KMS-11 (cell line): ENCODE measurements around the gene AUTS2.

Experiments used
- H2AFZ ChIP-seq: fragments of 200-600 bp; sonication (generic); 2 replicates; pipeline ENCODE4 v1.6.1; 2016; ENCODE audit warnings: antibody characterized with exemption, mixed run types, low read depth
- H3K27ac ChIP-seq: fragments of 200-600 bp; sonication (generic); 2 replicates; pipeline ENCODE4 v1.6.1; 2016; ENCODE audit warnings: mild to moderate bottlenecking, mixed run types
- H3K27me3 ChIP-seq: fragments of 200-600 bp; sonication (generic); 2 replicates; pipeline ENCODE4 v1.6.1; 2017; ENCODE audit warnings: mild to moderate bottlenecking, low read depth, mixed run types, moderate library complexity; ENCODE audit not compliant: insufficient read depth
- H3K36me3 ChIP-seq: fragments of 200-600 bp; sonication (generic); 2 replicates; pipeline ENCODE4 v1.6.1; 2017; ENCODE audit warnings: mild to moderate bottlenecking, mixed run types; ENCODE audit not compliant: insufficient read depth
- H3K4me1 ChIP-seq: fragments of 200-600 bp; sonication (generic); 2 replicates; pipeline ENCODE4 v1.6.1; 2016; ENCODE audit warnings: mild to moderate bottlenecking, low read depth, mixed run types; ENCODE audit not compliant: poor library complexity, severe bottlenecking
- H3K4me2 ChIP-seq: fragments of 200-600 bp; sonication (generic); 2 replicates; pipeline ENCODE4 v1.7.0; 2016; ENCODE audit warnings: mild to moderate bottlenecking, mixed run types
- H3K4me3 ChIP-seq: fragments of 200-600 bp; sonication (generic); IDR thresholded peaks from 2 replicates; pipeline ENCODE4 v1.6.1; 2017; ENCODE audit warnings: low read depth, low read length, mixed read lengths; ENCODE audit not compliant: insufficient read depth
- H3K79me2 ChIP-seq: fragments of 200-600 bp; sonication (generic); 2 replicates; pipeline ENCODE4 v1.6.1; 2016; ENCODE audit warnings: low read depth, mixed run types; ENCODE audit not compliant: insufficient read depth
- H3K9ac ChIP-seq: fragments of 200-600 bp; sonication (generic); 2 replicates; pipeline ENCODE4 v1.6.1; 2016; ENCODE audit warnings: mild to moderate bottlenecking, mixed run types
- H4K20me1 ChIP-seq: fragments of 200-600 bp; sonication (generic); 2 replicates; pipeline ENCODE4 v1.6.1; 2016; ENCODE audit warnings: mild to moderate bottlenecking, mixed run types; ENCODE audit not compliant: insufficient read depth
- TF ChIP-seq, protein P1 (sequence below): fragments of 200-600 bp; sonication (generic); conservative IDR thresholded peaks from 2 replicates; pipeline ENCODE4 v1.6.1; 2017; ENCODE audit warnings: low read depth, mild to moderate bottlenecking, antibody characterized with exemption, low read length, moderate library complexity, mixed read lengths

Gene AUTS2

DNA sequence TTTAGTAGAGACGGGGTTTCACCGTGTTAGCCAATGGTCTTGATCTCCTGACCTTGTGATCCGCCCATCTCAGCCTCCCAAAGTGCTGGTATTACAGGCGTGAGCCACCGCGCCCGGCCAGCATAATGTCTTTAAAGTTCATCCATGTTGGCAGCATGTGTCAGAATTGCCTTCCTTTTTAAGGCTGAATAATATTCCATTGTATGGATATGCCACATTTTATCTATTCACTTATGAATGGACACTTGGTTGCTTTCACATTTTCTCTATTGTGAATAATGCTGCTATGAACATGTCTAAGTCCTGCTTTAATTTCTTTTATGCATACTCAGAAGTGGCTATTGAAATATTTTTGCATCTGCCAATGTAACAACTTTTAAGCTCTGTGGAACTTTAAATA is 779.7 kb downstream of the AUTS2 start:
- Histone ChIP-seq H3K79me2 (no peaks in the 10 kb centered on the region), H3K27me3 (no peaks in the 10 kb centered on the region), H3K36me3 (no peaks in the 10 kb centered on the region), H3K9ac (no peak overlapping the region), H2AFZ (no peak overlapping the region), H3K4me3 (no peak overlapping the region), H3K27ac (no peak overlapping the region), H3K4me2 (no peak overlapping the region), H3K4me1 (no peaks in the 10 kb centered on the region), H4K20me1 (no peaks in the 10 kb centered on the region)
- TF ChIP-seq, protein P1, sequence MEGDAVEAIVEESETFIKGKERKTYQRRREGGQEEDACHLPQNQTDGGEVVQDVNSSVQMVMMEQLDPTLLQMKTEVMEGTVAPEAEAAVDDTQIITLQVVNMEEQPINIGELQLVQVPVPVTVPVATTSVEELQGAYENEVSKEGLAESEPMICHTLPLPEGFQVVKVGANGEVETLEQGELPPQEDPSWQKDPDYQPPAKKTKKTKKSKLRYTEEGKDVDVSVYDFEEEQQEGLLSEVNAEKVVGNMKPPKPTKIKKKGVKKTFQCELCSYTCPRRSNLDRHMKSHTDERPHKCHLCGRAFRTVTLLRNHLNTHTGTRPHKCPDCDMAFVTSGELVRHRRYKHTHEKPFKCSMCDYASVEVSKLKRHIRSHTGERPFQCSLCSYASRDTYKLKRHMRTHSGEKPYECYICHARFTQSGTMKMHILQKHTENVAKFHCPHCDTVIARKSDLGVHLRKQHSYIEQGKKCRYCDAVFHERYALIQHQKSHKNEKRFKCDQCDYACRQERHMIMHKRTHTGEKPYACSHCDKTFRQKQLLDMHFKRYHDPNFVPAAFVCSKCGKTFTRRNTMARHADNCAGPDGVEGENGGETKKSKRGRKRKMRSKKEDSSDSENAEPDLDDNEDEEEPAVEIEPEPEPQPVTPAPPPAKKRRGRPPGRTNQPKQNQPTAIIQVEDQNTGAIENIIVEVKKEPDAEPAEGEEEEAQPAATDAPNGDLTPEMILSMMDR: no peak

DNA sequence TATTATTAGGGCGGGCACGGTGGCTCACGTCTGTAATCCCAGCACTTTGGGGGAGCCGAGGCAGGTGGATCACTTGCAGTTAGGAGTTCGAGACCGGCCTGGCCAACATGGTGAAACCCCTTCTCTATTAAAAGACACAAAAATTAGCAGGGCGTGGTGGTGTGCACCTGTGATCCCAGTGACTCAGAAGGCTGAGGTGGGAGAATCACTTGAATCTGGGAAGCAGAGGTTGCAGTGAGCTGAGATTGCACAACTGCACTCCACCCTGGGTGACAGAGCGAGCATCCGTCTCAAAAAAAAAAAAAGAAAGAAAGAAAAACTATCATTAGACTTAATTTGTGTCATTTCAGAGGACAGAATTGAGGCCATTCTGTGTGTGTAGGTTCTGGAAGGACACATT is 780.9 kb downstream of the AUTS2 start:
- no peak overlapping the region for H3K27ac ChIP-seq
- no peak overlapping the region for H2AFZ ChIP-seq
- H3K9ac ChIP-seq: no peak overlapping the region

DNA sequence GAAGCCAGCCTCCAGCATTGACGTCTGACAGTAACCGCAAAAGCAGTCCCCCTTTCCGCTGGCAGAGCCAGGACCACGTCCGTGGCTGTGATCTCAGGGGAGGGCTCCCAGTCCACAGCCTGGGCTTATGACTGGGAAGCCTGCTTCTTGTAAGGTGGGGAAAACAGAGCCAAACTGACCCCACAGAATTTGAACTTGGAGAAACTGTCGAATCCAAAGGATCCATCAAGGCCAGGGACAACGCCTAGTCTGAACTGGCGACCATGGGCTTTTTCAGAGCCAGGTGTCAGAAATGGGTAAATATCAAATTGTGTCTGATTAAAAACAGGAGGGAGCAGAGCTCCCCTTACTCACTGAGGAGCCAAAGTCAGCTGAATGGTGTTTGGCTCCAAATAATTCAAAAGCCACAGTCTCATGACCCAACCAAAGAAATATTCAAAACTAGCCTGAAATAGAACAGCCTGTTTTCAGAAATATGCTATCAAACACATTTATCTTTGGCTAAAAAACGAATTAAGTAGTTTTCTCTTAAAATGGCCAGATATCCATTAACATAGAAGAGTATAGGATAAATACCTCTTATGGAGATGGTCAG is 782.2 kb downstream of the AUTS2 start:
- TF ChIP-seq, protein P1: no peak
- no peak overlapping the region for H3K4me2 ChIP-seq

More for the DNA sequence above, 780.9 kb downstream of the AUTS2 start:
- Histone ChIP-seq H3K79me2 (no peaks in the 10 kb centered on the region), H3K36me3 (no peaks in the 10 kb centered on the region), H3K4me1 (no peaks in the 10 kb centered on the region), H4K20me1 (no peaks in the 10 kb centered on the region), H3K27me3 (no peaks in the 10 kb centered on the region), H3K4me3 (no peak overlapping the region), H3K4me2 (no peak overlapping the region)
- TF ChIP-seq, protein P1: no peak

DNA sequence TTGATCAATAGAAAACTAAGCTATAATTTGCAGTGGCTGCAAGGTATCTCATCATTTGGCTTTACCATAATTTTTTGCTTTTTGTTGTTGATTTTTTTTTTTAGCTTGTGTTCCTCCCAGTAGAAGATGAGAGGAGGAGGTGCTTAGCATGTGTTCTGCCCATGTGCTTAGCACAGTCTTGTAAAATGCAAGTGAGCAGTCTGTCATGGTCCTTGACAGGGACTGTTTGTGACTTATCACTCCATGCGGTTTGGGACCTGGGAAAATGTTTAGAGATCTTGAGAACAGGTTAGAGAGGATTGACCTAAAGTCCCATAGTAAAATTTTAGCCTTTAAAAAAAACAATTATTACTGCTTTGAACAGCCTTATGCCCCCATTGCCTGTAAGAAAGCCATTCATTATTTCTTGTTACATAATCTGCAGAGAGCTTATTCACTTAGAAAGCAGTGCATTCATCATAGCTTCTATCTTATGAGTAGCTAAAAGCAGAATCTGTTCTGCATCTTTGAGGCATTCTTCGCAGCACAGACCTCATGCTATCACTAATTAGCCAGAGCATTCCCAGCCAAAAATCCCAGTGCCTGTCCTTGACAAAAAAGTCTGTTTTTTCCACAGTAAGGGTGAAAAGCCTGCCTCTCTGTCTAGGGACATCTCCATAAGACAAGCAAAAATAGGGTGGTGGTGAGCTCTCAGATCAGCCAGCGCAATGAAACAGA is 784.9 kb downstream of the AUTS2 start:
- Histone ChIP-seq H3K9ac (no peak overlapping the region), H3K27ac (no peak overlapping the region), H3K79me2 (no peaks in the 10 kb centered on the region), H3K4me1 (no peaks in the 10 kb centered on the region), H3K4me3 (no peak overlapping the region), H3K36me3 (no peaks in the 10 kb centered on the region), H2AFZ (no peak overlapping the region), H3K27me3 (no peaks in the 10 kb centered on the region), H4K20me1 (no peaks in the 10 kb centered on the region), H3K4me2 (no peak overlapping the region)
- TF ChIP-seq, protein P1: no peak

More for the DNA sequence above, 782.2 kb downstream of the AUTS2 start:
- no peak overlapping the region for H3K4me3 ChIP-seq
- H3K9ac ChIP-seq: no peak overlapping the region
- no peak overlapping the region for H2AFZ ChIP-seq
- H3K27me3 ChIP-seq: no peaks in the 10 kb centered on the region
- no peaks in the 10 kb centered on the region for H3K4me1 ChIP-seq
- H3K27ac ChIP-seq: no peak overlapping the region
- H3K36me3 ChIP-seq: no peaks in the 10 kb centered on the region
- H4K20me1 ChIP-seq: no peaks in the 10 kb centered on the region
- H3K79me2 ChIP-seq: no peaks in the 10 kb centered on the region
